Limb (tissue), 2 donors: ENCODE measurements around the gene PARD3.

ENCODE experiments used
- DNase-seq, 2 donors: peaks; one replicate each; pipeline ENCODE4 v3.0.0-alpha.2; 2016; ENCODE audit errors: extremely low spot score in 2 of 2

PARD3 gene

GRCh38 chr10:34506786-34507185, 308.3 kb downstream of the PARD3 start:
- DNase-seq, result no peak

DNA sequence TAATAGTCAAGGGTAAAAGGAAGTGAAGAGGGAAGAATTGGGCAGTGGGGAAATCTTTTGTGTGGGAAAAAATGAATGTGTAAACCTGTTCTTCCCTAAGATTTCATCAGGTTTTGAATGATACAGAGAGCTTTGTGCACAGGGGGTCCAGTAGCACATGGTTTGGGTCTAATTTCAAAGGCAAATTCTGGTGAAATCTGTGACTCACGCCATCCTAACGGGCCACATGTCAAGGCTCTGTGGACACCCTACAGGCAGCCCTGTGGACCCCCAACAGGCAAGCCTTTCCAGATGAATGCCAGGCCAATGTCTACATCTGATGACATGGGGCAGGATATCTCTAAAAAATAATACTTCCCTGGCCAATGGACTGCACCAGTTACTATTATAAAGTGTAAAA, 309.8 kb downstream of the PARD3 start:
- no peak for DNase-seq

GRCh38 chr10:34504534-34504933, 310.6 kb downstream of the PARD3 start:
- DNase-seq, result no peak

- DNase-seq, result no peak
Observed at GRCh38 chr10:34503704-34504103, 311.4 kb downstream of the PARD3 start.

- DNase-seq, result no peak
Observed at GRCh38 chr10:34499612-34500279, 315.4 kb downstream of the PARD3 start.

- no peak for DNase-seq
Observed at GRCh38 chr10:34498821-34499220, 316.3 kb downstream of the PARD3 start.

DNA sequence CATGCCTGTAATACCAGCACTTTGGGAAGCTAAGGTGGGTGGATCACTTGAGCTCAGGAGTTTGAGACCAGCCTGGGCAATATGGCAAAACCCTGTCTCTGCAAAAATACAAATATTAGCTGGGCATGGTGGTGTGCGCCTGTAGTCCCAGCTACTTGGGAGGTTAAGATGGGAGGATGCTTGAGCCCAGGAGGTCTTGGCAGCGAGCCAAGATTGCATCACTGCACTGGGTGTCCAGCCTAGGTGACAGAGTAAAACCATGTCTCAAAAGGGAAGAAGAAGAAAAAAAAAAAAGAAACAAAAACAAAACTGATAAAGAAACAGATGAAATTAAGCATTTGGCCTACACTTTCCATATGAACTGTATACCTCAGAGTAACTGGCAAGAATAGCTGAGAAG, 319.2 kb downstream of the PARD3 start:
- no peak for DNase-seq

GRCh38 chr10:34494012-34494411, 321.1 kb downstream of the PARD3 start:
- no peak for DNase-seq

DNA sequence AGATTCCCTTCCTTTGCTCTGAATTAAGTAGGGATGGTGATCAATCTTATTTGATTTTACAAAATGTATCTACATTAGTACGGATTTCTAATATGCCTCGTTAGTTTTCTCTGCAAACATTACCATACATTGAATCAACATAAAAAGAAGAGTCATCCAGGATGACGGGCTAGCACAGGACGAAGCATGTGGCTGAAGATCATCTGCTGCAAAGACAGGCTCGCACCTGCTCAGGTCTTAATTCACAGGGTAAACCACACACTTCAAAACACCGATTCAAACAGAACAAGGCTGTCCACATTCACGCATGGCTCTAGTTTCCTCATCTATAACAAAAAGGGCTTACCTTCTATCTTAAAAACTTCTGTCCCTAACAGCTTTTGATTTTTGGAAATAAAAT, 323.0 kb downstream of the PARD3 start:
- no peak for DNase-seq

DNA sequence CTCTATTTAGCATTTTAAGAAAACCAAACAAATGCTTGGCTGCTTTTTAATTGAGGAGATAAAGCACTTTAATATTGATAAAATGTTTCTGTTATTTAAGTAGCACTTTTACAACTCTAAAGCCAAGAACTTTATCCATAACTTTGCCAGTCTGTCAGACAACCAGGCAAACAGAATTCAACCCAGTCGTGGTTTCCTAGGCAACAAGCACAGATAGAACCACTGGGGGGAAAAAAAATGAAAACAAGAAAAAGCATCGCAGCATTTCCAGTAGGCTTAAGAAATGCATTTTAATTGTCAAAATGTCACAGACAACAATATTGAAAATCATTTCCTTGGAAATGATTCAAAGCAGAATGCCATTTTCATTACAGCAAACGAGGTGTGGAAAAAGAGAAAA, 323.4 kb downstream of the PARD3 start:
- no peak for DNase-seq

DNA sequence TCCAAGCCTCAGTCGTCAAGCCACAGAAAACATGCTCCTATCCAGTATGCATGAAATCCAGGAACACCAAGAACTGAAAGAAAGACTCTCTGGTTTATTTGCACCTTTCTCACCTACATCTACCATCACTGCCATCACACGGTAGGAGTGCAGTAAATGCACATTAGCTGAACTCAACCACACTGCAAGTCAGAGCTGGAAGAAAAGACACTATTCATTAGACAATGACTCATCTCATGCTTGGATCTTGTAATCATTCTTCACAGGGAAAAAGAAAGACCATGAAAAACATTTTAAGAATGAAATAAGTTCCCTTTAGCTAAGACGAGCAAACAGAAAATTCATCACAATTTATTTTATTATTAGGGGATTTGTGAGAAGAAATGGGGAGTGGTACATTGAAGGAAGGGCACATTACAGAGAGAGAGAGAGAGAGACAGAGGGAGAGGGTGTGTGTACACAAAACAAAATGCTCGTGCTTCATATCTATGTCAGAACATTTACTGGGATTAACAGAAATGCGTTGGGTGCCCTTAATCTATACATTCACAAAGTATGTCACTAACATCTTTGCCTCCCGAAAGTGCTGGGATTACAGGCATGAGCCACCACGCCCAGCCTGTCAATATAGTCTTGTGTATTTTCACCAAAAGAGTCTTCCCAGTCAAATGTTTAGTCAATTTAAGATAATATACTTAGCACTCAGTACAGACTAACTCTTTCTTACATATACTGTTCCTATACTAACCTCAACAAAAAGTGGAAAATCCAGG, 324.9 kb downstream of the PARD3 start:
- no peak for DNase-seq

DNA sequence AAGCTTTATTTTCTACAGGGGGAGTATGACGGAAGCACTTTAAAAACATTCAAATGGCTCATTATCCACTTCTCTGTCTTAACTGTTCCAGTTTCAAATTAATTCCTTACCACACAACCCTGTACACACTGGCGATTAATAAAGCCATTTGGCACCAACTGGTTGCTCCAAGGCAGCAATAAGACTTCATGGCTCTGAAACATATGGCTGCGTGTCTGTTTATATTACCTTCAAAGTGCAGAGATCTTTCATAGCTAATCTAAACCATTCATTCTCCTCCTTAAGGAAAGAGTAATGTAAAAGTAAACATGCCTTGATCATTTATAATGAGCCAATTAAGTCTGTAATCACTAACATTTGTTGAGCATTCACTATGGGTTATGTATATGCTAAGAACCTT, 325.7 kb downstream of the PARD3 start:
- no peak for DNase-seq

GRCh38 chr10:34488476-34489130, 326.5 kb downstream of the PARD3 start:
- no peak for DNase-seq

DNA sequence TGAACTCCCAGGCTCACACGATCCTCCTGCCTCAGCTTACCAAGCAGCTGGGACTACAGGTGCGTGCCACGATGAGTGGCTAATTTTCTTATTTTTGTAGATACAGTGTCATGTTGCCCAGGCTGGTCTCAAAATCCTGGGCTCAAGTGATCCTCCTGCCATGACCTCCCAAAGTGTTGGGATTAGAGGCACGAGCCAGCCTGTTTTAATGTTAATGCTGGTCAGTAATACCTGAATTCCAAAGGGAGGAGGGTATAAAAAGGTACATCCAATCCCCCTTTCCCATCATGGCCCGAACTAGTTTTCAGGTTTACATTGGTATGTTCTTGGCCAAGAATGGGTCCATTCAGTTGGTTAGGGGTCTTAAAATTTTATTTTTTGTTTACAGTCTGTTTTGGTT, 329.1 kb downstream of the PARD3 start:
- DNase-seq, result no peak

- no peak for DNase-seq
Observed at GRCh38 chr10:34484164-34484563, 330.9 kb downstream of the PARD3 start.

- DNase-seq, result no peak
Observed at GRCh38 chr10:34480345-34480744, 334.8 kb downstream of the PARD3 start.

GRCh38 chr10:34479520-34480179, 335.4 kb downstream of the PARD3 start:
- DNase-seq, result no peak

DNA sequence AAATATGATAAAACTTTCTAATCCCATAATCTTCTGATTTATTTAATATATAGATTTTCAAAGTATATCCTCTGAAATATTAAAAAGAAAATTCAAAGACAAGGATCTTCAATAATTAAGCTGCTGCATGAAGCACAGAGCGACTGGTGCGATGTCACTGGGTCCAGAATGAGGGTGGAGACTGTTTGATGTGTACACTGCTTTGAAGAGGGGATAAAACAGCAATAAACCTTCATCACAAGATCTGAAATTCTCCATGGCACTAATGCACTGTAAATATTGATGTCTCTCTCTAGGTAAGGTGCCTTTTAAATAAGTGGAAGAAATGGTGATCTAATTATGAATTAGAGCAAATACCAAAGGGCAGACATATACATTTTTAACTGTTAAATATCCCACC, 337.8 kb downstream of the PARD3 start:
- no peak for DNase-seq

GRCh38 chr10:34476608-34477007, 338.5 kb downstream of the PARD3 start:
- DNase-seq, result no peak

- DNase-seq, result no peak
Observed at GRCh38 chr10:34475786-34476185, 339.3 kb downstream of the PARD3 start.

GRCh38 chr10:34475274-34475646, 339.8 kb downstream of the PARD3 start:
- peak in 1 of 2 donors; percentile 58 for DNase-seq
